ENCODE results near the gene GARIN3. TPM values are rescaled to one million over a fixed set of nuclear protein-coding genes. Genes with fewer than 3 reads are reported as not detected.
"Not testable (repeated sequence)": the region's sequence is repeated elsewhere in the genome, so short reads cannot be mapped to it uniquely, and the experiment has no call there.

The GARIN3 gene
- total RNA-seq, 1 donor from 2014 or later = not detected

- no peak overlapping the region for H3K4me3 Mint-ChIP-seq (ENCODE audit: unreplicated experiment)
- H3K36me3 Mint-ChIP-seq (ENCODE audit: unreplicated experiment) = no peaks in the 10 kb centered on the region
- no peak for DNase-seq (ENCODE audit: extremely low spot score, unreplicated experiment)
- no peaks in the 10 kb centered on the region for H3K9me3 Mint-ChIP-seq (ENCODE audit: unreplicated experiment)
- no peak for TF ChIP-seq CTCF (IDR thresholded peaks at IDR 0.05)
- no peaks in the 10 kb centered on the region for H3K4me1 Mint-ChIP-seq (ENCODE audit: unreplicated experiment)
- H3K27ac Mint-ChIP-seq (ENCODE audit: unreplicated experiment) = no peak overlapping the region
- peaks cover 50% of the 10 kb centered on the region for H3K27me3 Mint-ChIP-seq (ENCODE audit: unreplicated experiment)
Measured at GRCh38 chr5:157193699-157194424, 27.8 kb upstream of the GARIN3 start.

- DNase-seq (ENCODE audit: extremely low spot score, unreplicated experiment) = no peak
- Mint-ChIP-seq H3K4me3 (ENCODE audit: unreplicated experiment) (no peak overlapping the region), H3K9me3 (ENCODE audit: unreplicated experiment) (no peaks in the 10 kb centered on the region), H3K27ac (ENCODE audit: unreplicated experiment) (no peak overlapping the region), H3K27me3 (ENCODE audit: unreplicated experiment) (peaks cover 49% of the 10 kb centered on the region), H3K36me3 (ENCODE audit: unreplicated experiment) (no peaks in the 10 kb centered on the region), H3K4me1 (ENCODE audit: unreplicated experiment) (no peaks in the 10 kb centered on the region)
- TF ChIP-seq CTCF (IDR thresholded peaks at IDR 0.05) = no peak
Measured at GRCh38 chr5:157189223-157189622, 23.2 kb upstream of the GARIN3 start.

- Mint-ChIP-seq H3K36me3 (ENCODE audit: unreplicated experiment) (no peaks in the 10 kb centered on the region), H3K4me1 (ENCODE audit: unreplicated experiment) (no peaks in the 10 kb centered on the region), H3K4me3 (ENCODE audit: unreplicated experiment) (no peak overlapping the region), H3K27me3 (ENCODE audit: unreplicated experiment) (peaks cover 51% of the 10 kb centered on the region), H3K9me3 (ENCODE audit: unreplicated experiment) (no peaks in the 10 kb centered on the region), H3K27ac (ENCODE audit: unreplicated experiment) (no peak overlapping the region)
- DNase-seq (ENCODE audit: extremely low spot score, unreplicated experiment) = no peak
- TF ChIP-seq CTCF (IDR thresholded peaks at IDR 0.05) = no peak
Measured at GRCh38 chr5:157188270-157188669, 22.2 kb upstream of the GARIN3 start.

- peaks cover 49% of the 10 kb centered on the region for H3K27me3 Mint-ChIP-seq (ENCODE audit: unreplicated experiment)
- H3K27ac Mint-ChIP-seq (ENCODE audit: unreplicated experiment) = no peak overlapping the region
- TF ChIP-seq CTCF (IDR thresholded peaks at IDR 0.05) = no peak
- no peaks in the 10 kb centered on the region for H3K4me1 Mint-ChIP-seq (ENCODE audit: unreplicated experiment)
- H3K4me3 Mint-ChIP-seq (ENCODE audit: unreplicated experiment) = no peak overlapping the region
- no peaks in the 10 kb centered on the region for H3K36me3 Mint-ChIP-seq (ENCODE audit: unreplicated experiment)
- H3K9me3 Mint-ChIP-seq (ENCODE audit: unreplicated experiment) = no peaks in the 10 kb centered on the region
- DNase-seq (ENCODE audit: extremely low spot score, unreplicated experiment) = no peak
Measured at GRCh38 chr5:157187046-157187754, 21.1 kb upstream of the GARIN3 start.

GRCh38 chr5:157186309-157187045 is 20.4 kb upstream of the GARIN3 start:
- H3K27ac Mint-ChIP-seq (ENCODE audit: unreplicated experiment) = no peak overlapping the region
- H3K36me3 Mint-ChIP-seq (ENCODE audit: unreplicated experiment) = no peaks in the 10 kb centered on the region
- DNase-seq (ENCODE audit: extremely low spot score, unreplicated experiment) = no peak
- no peak overlapping the region for H3K4me3 Mint-ChIP-seq (ENCODE audit: unreplicated experiment)
- TF ChIP-seq CTCF (IDR thresholded peaks at IDR 0.05) = no peak
- no peaks in the 10 kb centered on the region for H3K9me3 Mint-ChIP-seq (ENCODE audit: unreplicated experiment)
- H3K27me3 Mint-ChIP-seq (ENCODE audit: unreplicated experiment) = peaks cover 52% of the 10 kb centered on the region
- H3K4me1 Mint-ChIP-seq (ENCODE audit: unreplicated experiment) = no peaks in the 10 kb centered on the region

GRCh38 chr5:157185122-157185521 is 19.1 kb upstream of the GARIN3 start:
- peaks cover 55% of the 10 kb centered on the region for H3K27me3 Mint-ChIP-seq (ENCODE audit: unreplicated experiment)
- not testable (repeated sequence) for DNase-seq (ENCODE audit: extremely low spot score, unreplicated experiment); H3K36me3 Mint-ChIP-seq (ENCODE audit: unreplicated experiment); H3K4me3 Mint-ChIP-seq (ENCODE audit: unreplicated experiment); H3K4me1 Mint-ChIP-seq (ENCODE audit: unreplicated experiment); H3K9me3 Mint-ChIP-seq (ENCODE audit: unreplicated experiment); H3K27ac Mint-ChIP-seq (ENCODE audit: unreplicated experiment)
